ENCODE data around the gene CORO2A.
"Not testable (repeated sequence)": the region's sequence is repeated elsewhere in the genome, so short reads cannot be mapped to it uniquely, and the experiment has no call there.

- not testable (repeated sequence) for TF ChIP-seq REST (IDR thresholded peaks at IDR 0.05; ENCODE audit: low read depth, low read length); CTCF (IDR thresholded peaks at IDR 0.05)
Observed at GRCh38 chr9:98090674-98091073, 101.8 kb downstream of the CORO2A start.
